ENCODE data around the gene SVBP.
"Not testable (repeated sequence)": the region's sequence is repeated elsewhere in the genome, so short reads cannot be mapped to it uniquely, and the experiment has no call there.

- not testable (repeated sequence) for TF ChIP-seq CTCF, POLR2A (IDR thresholded peaks at IDR 0.05)
Measured at GRCh38 chr1:42856554-42856953, 39.4 kb upstream of the SVBP start.
